ENCODE data around the gene UBL7.

DNA sequence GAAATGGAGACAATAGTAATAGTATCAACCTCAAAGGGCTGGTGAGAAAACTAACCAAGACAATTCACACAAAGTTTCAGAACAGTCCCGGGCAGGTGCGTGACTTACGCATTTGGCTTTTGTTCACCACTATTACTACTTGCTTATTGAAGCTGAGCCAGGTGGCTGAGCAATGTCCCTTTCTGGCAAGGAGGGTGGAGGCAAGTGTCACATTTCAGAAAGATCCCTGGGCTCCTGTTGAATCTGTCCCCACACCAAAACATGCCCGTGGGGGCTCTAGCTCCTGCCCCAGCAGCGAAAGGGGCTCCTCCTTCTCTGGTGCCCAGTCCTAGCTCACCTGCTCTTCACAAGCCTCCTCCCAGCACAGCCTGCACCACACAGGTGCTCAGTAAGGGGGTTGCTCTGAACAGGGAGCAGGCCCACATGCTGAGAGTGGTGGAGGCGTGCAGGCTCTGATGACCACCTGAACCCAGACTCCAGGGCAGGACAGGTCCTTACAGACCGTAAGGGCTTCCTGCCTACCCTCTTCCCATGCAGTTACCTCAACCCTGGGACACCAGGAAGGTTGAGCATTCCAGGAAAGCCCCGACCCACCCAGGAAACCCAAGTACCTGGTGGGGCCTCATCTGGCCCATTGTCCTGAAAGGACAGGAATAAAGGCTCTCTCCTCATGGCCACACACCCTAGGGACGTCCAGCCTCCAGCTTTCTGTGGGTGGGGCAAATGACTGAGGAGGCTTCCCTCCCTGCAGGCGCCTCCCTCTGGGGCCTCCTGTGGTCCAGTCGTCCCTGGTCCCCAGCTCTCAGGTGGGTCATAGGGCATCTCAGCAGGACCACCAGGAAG lies 59.8 kb downstream of the UBL7 start:
- TF ChIP-seq, protein P1, sequence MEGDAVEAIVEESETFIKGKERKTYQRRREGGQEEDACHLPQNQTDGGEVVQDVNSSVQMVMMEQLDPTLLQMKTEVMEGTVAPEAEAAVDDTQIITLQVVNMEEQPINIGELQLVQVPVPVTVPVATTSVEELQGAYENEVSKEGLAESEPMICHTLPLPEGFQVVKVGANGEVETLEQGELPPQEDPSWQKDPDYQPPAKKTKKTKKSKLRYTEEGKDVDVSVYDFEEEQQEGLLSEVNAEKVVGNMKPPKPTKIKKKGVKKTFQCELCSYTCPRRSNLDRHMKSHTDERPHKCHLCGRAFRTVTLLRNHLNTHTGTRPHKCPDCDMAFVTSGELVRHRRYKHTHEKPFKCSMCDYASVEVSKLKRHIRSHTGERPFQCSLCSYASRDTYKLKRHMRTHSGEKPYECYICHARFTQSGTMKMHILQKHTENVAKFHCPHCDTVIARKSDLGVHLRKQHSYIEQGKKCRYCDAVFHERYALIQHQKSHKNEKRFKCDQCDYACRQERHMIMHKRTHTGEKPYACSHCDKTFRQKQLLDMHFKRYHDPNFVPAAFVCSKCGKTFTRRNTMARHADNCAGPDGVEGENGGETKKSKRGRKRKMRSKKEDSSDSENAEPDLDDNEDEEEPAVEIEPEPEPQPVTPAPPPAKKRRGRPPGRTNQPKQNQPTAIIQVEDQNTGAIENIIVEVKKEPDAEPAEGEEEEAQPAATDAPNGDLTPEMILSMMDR (IDR thresholded peaks at IDR 0.05), result no peak
- TF ChIP-seq POLR2A (IDR thresholded peaks at IDR 0.05), result no peak
